Endodermal cell (in vitro differentiated cells): Measurements from ENCODE around the gene RELCH. TPM values are rescaled to one million over a fixed set of nuclear protein-coding genes. Genes with fewer than 3 reads are reported as not detected.

Experiments
- DNase-seq: peaks from one replicate; pipeline ENCODE4 v3.0.0-alpha.2; 2017
- H3K27ac ChIP-seq: 2 replicates; pipeline ENCODE4 v1.5.1; 2013; ENCODE audit warnings: mild to moderate bottlenecking, low read depth, low read length, moderate library complexity
- H3K27me3 ChIP-seq: 2 replicates; pipeline ENCODE4 v1.6.1; 2013; ENCODE audit warnings: mild to moderate bottlenecking, low read length, moderate library complexity; ENCODE audit not compliant: insufficient read depth, control insufficient read depth, poor library complexity, severe bottlenecking
- H3K36me3 ChIP-seq: 2 replicates; pipeline ENCODE4 v1.7.0; 2013; ENCODE audit warnings: mild to moderate bottlenecking, low read length, moderate library complexity; ENCODE audit not compliant: control insufficient read depth, insufficient read depth
- H3K4me1 ChIP-seq: one replicate; pipeline ENCODE4 v1.7.0; 2013; ENCODE audit warnings: low read length; ENCODE audit not compliant: control insufficient read depth, insufficient read depth
- H3K4me3 ChIP-seq: 2 replicates; pipeline ENCODE4 v1.5.1; 2013; ENCODE audit warnings: mild to moderate bottlenecking, low read length, moderate library complexity
- H3K9ac ChIP-seq: 2 replicates; pipeline ENCODE4 v1.6.1; 2013; ENCODE audit warnings: mild to moderate bottlenecking, low read length, moderate library complexity; ENCODE audit not compliant: poor library complexity, severe bottlenecking; ENCODE audit errors: extremely low read depth
- H3K9me3 ChIP-seq: 2 replicates; pipeline ENCODE4 v1.6.1; 2013; ENCODE audit warnings: mild to moderate bottlenecking, low read length, moderate library complexity; ENCODE audit not compliant: control insufficient read depth
- H3K27ac Mint-ChIP-seq: 2 replicates; pipeline ENCODE4 v1.8.0; 2020; ENCODE audit warnings: mixed read lengths
- H3K27me3 Mint-ChIP-seq: 2 replicates; pipeline ENCODE4 v1.8.0; 2021; ENCODE audit warnings: mild to moderate bottlenecking, mixed read lengths; ENCODE audit not compliant: insufficient read depth
- H3K36me3 Mint-ChIP-seq: 2 replicates; pipeline ENCODE4 v1.8.0; 2020; ENCODE audit warnings: low read depth, mixed read lengths
- H3K4me1 Mint-ChIP-seq: 2 replicates; pipeline ENCODE4 v1.8.0; 2020; ENCODE audit warnings: mixed read lengths
- H3K4me3 Mint-ChIP-seq: 2 replicates; pipeline ENCODE4 v1.8.0; 2020; ENCODE audit warnings: mild to moderate bottlenecking, moderate library complexity, mixed read lengths
- H3K9me3 Mint-ChIP-seq: 2 replicates; pipeline ENCODE4 v1.8.0; 2020; ENCODE audit warnings: mild to moderate bottlenecking, mixed read lengths
- CTCF ChIP-seq: fragments of 200-600 bp; sonication (generic); conservative IDR thresholded peaks from 2 replicates; pipeline ENCODE4 v1.5.0; 2021; ENCODE audit warnings: antibody characterized with exemption, mild to moderate bottlenecking
- WGBS, 2 experiments: methylation state at CpG; one replicate each; pipeline versions ENCODE4 v1.1.5 to v1.1.7; 2013; ENCODE audit warnings: missing lambda C conversion rate in 2 of 2, mixed read lengths in 1 of 2; ENCODE audit not compliant: insufficient coverage in 1 of 2, insufficient read length in 1 of 2; 5-methylcytosine and 5-hydroxymethylcytosine counted together
- total RNA-seq, 2 donors: library from RNA; stranded (reverse); fragmentation: NEBNext Ultra II Directional in 1 of 2; extraction: Animal tissue kit (Norgen Biotek cat#: 25700) in 1 of 2; gene quantifications; 2 replicates in 1 of 2; 3 replicates in 1 of 2; pipeline ENCODE4 v1.2.1, GENCODE V29; 2021

The RELCH gene
- total RNA-seq, 2 donors from 2014 or later = 29.4 to 32.0 TPM

- H3K4me1 Mint-ChIP-seq = peaks cover 26% of the 10 kb centered on the region
- no peak overlapping the region for H3K27ac Mint-ChIP-seq
- H3K27me3 ChIP-seq = no peaks in the 10 kb centered on the region
Measured at GRCh38 chr18:62340996-62341395, 153.9 kb downstream of the RELCH start.

GRCh38 chr18:62341473-62341872 is 154.4 kb downstream of the RELCH start:
- no peak overlapping the region for H3K4me3 ChIP-seq
- Mint-ChIP-seq H3K9me3 (no peaks in the 10 kb centered on the region), H3K27ac (no peak overlapping the region), H3K27me3 (no peaks in the 10 kb centered on the region), H3K4me3 (no peak overlapping the region), H3K4me1 (peaks cover 22% of the 10 kb centered on the region), H3K36me3 (no peaks in the 10 kb centered on the region)
- H3K9ac ChIP-seq = no peak overlapping the region
- H3K27ac ChIP-seq = no peak overlapping the region
- DNase-seq = no peak
- TF ChIP-seq CTCF = no peak
- H3K4me1 ChIP-seq = peaks cover 10% of the 10 kb centered on the region
- H3K9me3 ChIP-seq = no peaks in the 10 kb centered on the region
- 92 to 100% methylated on average over 1 to 3 of the region's 3 CpGs for WGBS, 2 experiments
- no peaks in the 10 kb centered on the region for H3K27me3 ChIP-seq
- H3K36me3 ChIP-seq = no peaks in the 10 kb centered on the region

More at GRCh38 chr18:62340996-62341395, 153.9 kb downstream of the RELCH start:
- no peaks in the 10 kb centered on the region for H3K9me3 Mint-ChIP-seq
- no peaks in the 10 kb centered on the region for H3K27me3 Mint-ChIP-seq
- Histone ChIP-seq H3K4me3 (no peak overlapping the region), H3K27ac (no peak overlapping the region), H3K4me1 (peaks cover 11% of the 10 kb centered on the region), H3K36me3 (no peaks in the 10 kb centered on the region), H3K9ac (no peak overlapping the region), H3K9me3 (no peaks in the 10 kb centered on the region)
- no peak overlapping the region for H3K4me3 Mint-ChIP-seq
- no peak for TF ChIP-seq CTCF
- 93 to 96% methylated on average over 9 of the region's 9 CpGs for WGBS, 2 experiments
- no peaks in the 10 kb centered on the region for H3K36me3 Mint-ChIP-seq
- no peak for DNase-seq

DNA sequence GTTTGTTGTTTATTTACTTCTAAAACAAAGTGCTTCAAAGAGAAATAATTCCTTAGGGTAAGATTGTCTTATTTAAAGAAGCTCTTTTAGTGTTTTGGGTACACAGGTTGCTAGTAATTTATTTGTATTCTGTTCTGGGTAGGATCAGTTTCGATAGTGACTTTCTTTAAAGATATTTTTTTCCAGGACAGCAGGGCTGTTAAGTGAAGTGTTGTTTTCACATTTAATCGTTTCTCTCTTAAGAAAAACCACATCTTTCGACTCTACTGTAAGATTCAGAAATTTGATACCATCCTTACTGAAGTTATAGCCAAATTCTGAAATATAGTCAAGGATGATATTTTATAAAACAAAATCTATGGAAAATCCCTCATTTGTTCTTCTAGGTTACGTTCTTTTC is 155.8 kb downstream of the RELCH start:
- no peaks in the 10 kb centered on the region for H3K27me3 ChIP-seq
- no peaks in the 10 kb centered on the region for H3K27me3 Mint-ChIP-seq
- no peak overlapping the region for H3K4me3 Mint-ChIP-seq
- H3K36me3 Mint-ChIP-seq = no peaks in the 10 kb centered on the region
- H3K36me3 ChIP-seq = no peaks in the 10 kb centered on the region
- no peak for DNase-seq
- H3K4me1 Mint-ChIP-seq = peaks cover 24% of the 10 kb centered on the region
- H3K27ac ChIP-seq = no peak overlapping the region
- no peaks in the 10 kb centered on the region for H3K9me3 Mint-ChIP-seq
- no peak for TF ChIP-seq CTCF
- no peak overlapping the region for H3K9ac ChIP-seq
- peaks cover 7% of the 10 kb centered on the region for H3K4me1 ChIP-seq
- 95% methylated on average over 3 to 4 of the region's 4 CpGs for WGBS, 2 experiments
- no peaks in the 10 kb centered on the region for H3K9me3 ChIP-seq
- H3K4me3 ChIP-seq = no peak overlapping the region
- H3K27ac Mint-ChIP-seq = no peak overlapping the region
